RKO (cell line): Measurements from ENCODE around the gene TENM4.

Experiments used
- DNase-seq: peaks from one replicate; pipeline ENCODE4 v3.0.0-alpha.2; 2016; ENCODE audit warnings: low spot score

TENM4 gene

DNA sequence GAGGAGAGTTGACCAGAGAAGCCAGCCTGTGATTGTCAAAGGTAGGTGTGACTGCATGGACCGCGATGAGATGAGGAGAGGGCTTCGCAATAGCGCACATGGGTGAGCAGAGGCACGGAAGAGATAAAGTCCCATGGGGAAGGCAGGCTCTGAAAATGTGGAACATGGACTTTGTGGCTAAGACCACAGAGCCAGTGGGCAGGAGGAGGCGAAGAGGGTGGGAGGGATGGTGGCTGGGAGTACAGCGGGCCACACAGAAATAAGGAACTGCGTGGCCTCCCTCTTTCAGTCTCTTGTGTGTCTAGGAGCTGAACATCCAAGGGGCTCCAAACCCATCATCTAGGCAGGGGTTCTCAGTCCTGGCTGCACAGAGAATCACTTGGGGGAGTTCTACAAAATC is 98.6 kb downstream of the TENM4 start:
- DNase-seq = no peak

DNA sequence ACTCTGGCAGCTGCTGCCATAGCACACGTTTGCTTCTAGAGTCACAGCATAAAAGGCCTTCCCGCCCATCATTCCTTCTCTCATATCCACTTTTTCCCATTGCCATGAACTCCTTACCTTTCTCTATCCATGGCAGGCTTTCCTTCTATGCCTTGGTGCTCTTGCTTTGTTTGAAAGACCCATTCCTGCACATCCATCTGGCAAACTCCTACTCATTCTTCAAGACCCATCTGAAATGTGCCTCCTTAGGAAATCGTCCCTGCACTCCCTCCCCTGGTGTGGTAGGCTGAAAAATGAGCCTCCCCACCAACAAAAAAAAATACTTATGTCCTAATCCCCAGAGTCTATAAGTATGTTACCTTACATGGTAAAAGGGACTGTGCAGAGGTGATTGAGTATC is 100.3 kb downstream of the TENM4 start:
- no peak for DNase-seq

DNA sequence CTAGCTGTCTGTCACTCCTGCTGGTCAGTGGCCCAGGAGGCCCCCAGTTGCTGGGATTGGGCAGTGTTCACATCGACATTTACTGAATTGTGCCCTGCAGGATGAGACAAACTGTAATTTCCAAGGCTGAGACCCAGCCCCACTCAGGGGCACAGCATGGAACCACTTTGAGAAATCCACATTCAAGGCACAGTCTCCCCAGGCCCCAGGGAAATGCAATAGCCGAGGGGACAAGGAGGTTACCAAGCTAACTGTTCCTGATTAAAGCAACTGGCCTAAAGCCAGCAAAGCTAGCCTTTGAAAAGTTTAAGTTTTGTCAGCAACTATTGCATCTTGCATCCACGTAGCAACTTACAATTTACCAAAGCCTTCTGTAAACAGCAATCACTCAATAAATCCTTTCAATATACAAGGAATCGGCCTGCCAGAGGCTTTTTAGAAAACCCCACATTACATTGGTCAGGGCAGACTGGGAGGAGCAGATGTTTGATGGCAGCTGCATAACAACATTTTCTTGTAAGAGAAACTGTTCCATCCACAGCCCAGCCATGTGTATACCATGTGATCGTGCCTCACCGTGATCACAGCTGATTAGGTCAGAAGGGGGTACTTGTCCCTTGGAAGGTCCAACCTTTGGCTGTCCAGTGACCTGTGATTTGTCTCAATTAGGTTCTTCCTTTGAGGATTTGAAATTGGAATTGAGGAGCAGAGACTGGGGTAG is 103.9 kb downstream of the TENM4 start:
- DNase-seq = no peak

DNA sequence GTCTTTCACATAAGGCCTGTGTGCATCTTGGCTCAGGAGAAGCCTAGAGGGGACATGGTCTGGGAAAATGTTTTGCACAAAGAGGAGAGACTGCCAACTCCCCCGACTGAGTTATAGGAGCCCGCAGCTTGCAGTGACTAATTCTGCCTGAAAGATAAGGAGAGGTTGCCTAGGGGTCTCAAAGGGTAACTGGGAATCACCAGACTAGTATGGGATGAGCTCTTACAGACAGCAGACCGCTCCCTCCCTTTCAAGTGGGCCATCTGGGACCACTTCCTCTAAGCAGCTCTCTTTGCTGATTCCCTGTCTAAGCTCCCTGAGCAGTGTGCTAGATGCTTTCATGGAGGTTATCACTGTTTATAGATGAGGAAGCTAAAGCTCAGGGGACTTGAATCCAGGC is 105.1 kb downstream of the TENM4 start:
- DNase-seq = no peak

DNA sequence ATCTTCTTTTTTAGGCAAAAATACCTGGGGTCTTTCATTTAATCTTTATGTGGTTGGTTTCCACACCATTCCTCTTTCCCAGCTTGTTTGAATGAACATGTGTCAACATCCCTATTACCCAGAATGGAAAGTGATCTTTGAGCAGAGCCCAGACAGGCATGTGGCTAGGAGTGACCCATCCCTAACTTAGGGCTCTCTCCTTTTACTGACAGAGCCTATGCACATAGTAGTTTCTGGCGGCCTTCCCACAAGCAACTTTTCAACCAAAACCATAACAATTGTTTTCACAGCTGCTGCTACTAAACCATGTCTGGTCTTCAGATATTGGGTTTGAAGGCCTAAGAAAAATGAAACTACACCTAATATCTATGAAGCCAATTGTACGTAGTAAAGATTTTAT is 107.5 kb downstream of the TENM4 start:
- no peak for DNase-seq

DNA sequence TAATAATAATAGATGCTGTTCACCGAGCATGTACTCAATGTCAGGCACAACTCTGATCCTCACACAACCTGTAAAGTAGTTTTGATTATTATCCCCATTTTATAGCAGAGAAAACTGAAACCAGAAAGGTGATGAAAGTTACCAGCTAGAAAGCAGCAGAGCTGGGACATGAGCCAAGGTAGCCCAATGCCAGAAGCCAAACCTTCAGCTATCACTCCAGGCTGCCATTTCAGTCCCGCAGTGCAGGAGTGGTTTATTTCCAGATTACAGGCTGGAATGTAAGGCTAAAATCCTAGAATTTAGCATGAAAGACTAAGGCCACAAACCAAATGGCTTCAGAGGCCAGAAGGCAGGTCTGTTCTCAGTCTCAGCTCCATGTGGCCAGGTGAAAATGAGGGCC is 108.8 kb downstream of the TENM4 start:
- DNase-seq = no peak

DNA sequence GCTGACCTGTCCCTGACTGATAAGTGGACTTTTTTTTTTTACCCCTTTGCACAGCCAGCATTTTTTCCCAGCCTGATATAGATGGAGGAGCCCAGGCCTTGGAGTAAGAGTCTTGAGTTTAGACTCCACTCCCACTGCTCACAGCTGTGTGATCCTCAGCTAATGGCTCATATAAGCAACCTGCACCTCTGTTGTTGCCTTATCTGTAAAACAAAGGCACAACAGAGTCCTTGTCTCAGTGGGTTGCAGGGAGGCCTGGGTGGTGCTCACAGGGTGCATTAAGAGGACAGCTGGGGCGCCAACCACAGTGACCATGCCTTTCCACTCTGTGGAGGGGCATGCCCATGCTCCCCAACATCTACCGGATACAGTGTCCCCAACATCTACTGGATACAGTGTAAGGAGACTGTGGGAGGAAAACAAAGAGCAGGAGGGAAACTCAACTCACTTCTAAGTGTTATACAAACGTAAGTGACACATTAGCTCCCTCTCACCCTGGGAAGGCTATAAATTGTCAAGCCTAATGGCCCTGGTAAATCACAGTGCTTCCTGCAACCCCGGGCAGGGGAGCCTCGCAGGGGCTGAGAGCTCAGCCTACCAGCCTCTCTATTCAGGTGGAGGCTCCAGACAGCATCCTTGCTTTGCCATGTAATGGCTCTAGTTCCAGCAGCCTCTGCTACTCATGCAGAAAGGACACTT is 109.5 kb downstream of the TENM4 start:
- no peak for DNase-seq

DNA sequence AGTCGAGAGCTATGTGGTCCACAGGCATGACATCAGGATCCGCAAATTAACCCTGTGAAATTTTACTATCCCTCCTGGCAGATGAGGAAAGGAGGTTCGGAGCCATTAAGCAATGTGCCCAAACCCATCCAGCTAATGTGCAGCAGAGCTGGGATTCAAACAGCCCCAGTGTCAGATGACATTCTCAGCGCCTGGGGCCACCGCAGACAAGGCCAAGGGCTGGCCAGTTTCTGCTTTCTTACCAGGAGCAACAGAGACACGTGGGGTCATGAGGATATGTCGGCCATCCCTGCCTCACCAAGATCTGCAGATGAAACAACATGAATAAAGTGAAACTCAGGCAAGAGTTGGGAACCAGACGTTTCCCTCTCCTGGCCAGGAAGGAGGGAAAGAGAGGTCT is 110.2 kb downstream of the TENM4 start:
- DNase-seq = no peak

DNA sequence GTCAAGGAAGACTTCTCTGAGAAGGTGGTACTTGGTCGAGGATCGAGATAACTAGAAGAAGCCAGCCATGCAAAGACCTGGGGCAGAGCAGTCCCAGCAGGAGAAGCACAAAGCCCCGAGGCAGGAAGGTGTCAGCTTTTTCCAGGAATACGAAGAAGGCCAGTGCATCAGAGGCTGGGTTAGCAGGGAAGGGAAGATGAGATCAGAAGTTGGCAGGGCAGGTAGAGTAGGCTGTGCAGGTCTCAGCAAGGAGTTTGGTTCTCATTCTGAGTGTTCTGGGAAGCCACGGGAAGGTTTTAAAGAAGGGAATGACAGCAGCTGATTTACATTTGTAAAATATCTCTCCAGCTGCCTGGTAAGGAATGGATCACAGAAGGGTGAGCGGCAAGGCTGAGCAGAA is 111.3 kb downstream of the TENM4 start:
- no peak for DNase-seq

DNA sequence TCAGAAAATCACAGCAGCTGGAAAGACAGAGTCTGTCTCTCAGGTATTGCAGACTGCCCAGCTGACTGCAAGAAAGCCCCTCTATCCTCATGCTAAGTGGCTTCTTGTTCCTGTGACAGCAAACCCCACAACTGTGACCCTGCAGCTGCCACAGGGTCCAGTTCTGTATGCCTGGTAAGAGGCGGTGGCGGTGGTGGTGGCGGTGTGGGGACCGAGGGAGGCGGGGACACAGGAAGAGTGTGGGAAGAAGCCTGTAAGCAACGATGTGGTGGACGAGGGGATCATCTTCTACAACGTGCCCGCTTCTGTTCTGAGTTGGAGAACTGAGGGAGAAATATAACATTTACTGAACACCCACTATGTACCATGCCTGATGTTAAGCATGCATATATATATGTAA is 112.4 kb downstream of the TENM4 start:
- DNase-seq = no peak

DNA sequence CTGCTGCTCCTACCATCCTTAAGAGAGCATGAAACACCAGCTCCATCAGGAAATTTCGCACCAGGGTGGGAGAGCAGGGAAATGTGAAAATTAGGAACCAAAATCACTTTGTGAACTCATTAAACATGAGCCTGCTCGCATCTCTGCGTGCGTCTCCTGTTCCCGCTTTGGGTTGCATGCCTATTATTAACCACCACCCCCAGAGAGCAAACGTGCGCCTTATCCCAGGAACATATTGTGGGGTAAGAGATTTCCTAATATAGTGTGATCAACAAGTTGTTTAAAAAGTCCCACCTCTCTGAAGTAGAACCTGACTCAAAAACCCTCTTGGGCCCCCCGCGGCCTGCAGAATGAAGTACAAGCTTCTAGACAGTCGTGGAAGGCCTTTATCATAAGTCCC is 115.0 kb downstream of the TENM4 start:
- no peak for DNase-seq

DNA sequence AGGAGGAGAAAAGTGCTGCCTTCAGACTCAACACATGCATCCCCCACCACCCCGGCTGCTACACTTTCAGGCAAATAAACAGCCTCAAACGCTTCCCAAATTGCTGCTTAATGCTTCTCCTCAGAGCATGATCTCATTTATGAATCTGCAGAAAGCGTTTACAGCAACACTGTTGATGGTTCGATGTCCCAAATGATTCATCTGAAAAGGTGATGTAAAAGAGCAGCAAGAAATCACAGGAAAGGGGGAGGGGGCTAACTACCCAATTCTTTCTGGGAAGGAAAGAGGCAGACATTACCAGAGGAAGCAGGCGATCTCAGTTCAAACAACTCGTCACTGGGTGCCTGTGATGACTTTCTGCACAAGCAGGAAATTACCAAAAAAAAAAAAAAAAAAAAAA is 119.6 kb downstream of the TENM4 start:
- no peak for DNase-seq

DNA sequence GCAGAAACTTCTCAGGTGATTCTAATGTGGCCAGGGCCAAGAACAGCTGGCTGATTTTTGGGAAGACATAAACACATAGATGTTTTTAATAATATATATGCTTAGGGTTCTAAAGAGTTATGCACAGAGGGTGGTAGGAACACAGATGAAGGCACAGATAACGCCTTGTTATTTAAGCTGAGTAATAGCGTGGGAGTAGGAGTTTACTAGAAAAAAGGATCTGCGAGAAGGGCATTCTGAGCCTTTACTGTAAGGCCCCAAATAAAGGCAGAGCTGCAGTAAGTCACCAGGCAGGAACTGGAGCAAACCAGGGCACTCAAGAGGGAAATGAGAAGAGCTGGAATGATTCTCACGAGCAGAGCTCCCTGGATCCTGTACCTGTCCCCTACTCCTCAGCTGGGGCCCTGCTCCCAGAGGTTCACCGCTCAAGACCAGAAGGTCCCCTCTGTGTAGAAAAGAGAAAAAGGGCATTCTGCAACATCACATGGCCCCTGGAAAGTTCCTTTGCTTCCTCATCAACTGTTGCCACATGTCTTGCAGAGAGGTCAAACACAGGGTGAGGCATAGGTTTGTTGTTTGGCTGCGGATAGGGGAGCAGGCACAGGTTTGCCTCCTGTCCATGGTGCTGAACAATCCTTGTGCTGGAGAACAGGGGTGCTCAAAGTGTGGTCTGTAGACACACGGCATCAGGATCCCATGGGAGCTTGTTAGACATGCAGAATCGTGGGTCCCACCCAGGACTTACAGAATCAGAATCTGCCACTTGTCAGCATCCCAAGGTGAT is 125.7 kb downstream of the TENM4 start:
- DNase-seq = peak; percentile 20

DNA sequence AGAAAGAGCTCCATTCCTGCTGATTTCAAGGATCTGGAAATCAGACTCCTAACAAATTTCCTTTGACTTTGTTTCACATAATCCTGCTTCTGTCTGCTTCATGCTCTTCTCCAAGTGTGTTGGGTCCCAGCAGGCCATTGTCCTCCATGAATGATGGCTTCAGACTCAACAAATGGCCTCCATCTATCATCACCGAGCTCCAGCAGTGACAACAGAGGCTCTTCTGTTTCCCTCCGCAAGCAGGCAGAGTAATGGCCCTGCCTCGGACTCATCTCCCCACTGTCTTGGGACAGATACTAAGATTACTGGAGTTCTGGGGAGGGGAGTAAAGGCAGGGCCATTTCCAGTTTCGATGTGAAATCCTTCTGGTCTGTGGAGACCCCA is 127.3 kb downstream of the TENM4 start:
- DNase-seq = no peak

DNA sequence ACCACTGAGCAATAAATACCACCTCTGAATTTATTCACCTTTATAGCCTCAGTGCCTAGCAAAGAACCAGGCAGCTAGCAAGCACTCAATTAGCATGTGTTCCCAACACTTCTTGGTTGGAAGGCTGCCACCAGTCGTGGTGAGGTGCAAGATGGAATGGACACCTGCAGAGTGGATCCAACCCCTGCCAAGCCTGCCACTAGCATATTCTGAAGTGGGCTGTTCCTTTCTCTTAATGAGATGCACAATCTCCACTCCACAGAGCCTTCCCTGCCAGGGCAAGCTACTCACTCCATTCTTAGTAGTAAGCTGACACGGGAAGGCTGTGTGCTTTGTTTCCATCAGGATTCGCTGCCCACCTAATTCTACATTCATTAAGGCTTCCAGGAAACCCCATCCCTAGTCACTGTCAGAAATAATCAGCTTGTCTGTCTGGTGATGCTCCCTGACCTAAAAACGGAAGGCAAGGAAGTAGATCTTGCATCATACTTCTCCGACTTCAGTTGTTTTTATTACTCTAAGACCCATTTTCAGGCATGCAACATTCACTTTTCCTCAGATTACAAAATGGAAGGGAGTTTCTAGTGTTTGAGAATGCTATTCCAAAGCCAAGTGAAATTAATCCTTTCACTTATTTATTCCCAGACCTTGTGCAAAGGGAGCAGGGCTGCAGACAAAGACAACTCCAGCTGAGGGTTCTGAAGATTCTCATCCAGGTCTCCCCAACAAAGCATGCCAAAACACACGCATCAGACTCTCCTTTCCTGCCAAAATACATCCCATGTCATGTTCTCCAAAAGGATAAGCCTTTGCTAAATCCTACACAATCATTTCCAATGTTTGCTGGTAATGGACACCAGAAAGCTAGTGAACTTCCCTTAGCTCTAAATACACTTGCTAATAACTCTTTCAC is 128.0 kb downstream of the TENM4 start:
- DNase-seq = no peak

DNA sequence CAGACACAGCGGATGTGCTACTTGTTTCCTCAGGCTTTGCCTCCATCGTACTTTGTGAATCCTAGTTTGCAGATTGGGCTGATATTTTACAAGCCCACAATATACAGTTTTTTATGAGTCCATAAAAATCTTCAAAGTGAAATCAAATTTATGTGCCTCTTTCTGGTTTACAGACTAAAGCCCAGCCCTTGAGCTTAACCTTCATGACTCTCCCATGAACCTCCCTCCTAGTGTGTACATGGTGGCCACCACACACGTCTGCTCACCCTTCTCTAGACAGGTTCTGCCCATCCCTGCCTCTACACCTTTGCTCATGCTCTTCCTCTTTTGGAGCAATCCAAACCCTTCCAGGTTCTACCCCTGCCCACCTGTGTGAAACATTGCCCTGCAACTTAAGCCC is 129.4 kb downstream of the TENM4 start:
- no peak for DNase-seq

DNA sequence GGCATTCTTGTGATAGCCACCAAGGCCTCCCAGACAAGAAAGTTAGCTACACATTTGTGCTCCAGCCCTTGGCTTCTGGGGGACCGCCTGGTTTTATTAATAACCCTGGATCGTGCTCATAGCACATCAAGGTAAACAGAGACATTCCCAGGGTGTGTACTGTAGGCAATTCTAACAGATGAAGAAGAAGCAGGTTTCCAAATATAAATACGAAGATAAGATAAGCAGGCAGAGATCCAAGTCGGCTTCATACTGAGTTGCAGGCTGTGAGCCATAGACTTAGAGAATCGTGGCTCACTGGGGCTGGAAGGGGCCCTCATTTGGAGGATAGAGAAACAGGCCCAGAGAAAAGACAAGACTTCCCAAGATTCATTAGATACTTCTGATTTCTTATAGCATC is 131.4 kb downstream of the TENM4 start:
- DNase-seq = no peak

DNA sequence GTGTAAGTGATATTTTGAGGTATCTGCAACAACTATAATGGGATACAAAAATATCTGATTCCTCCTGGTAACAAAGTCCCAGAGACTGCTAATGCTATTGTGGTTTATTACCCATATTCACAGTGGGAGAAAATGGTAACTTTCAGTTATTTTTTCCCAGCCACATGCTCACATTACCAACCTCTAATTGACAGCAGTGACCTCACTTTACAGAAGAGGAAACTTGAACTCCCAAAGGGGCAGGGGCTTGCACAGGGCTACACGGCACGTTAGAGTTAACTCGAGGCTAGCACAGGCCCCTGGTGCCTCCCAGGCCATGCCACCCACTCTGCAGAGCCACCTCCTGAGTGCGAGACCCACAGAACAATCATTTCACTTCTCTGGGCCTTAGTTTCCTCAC is 132.4 kb downstream of the TENM4 start:
- DNase-seq = no peak

DNA sequence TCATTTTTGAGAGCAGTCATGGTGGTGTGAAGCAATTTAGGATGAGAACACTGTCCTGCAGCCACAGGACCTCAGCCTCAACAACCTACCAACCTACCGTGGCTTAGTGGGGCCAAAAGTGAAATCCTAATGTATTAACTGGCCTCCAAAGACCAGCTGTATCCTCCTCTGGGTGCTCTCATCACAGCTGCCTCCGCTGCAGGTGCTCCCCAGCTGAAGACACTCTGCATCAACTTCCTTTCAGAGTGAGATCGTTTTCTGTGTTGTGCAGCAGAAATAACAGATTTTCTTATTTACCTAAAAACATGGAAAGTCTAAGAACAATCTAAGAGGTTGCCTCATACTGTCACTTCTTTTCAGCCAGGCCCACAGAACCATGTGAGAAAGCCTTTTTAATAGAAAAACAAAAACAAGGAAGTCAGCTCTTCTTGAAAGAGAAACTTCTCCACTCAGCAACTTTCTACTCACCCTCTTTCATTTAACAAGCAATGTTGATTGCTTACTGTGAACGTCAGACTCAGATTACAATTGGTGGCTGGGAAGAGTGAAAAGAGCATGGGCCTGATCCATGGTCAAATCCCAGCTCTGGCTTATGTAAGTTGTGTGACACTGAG is 136.1 kb downstream of the TENM4 start:
- DNase-seq = no peak

DNA sequence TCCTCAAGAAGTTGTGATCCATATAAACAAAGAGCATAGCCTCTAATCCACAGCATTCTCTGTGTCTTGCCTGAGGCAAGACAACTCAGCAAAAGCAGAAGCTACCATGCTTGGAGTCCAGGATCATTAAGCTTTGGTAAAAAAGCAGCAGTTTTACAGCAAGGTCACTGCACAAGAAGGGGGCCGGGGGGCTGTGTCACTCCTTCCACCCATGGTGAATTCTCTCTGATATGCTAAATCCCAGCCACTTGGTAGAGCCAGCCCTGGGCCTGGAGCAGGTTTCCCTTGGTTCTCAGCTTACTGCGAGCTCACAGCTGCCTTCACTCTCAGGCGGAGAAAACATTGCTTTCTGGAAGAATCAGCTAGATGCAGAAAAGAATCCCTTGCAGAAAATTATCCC is 144.7 kb downstream of the TENM4 start:
- DNase-seq = no peak

DNA sequence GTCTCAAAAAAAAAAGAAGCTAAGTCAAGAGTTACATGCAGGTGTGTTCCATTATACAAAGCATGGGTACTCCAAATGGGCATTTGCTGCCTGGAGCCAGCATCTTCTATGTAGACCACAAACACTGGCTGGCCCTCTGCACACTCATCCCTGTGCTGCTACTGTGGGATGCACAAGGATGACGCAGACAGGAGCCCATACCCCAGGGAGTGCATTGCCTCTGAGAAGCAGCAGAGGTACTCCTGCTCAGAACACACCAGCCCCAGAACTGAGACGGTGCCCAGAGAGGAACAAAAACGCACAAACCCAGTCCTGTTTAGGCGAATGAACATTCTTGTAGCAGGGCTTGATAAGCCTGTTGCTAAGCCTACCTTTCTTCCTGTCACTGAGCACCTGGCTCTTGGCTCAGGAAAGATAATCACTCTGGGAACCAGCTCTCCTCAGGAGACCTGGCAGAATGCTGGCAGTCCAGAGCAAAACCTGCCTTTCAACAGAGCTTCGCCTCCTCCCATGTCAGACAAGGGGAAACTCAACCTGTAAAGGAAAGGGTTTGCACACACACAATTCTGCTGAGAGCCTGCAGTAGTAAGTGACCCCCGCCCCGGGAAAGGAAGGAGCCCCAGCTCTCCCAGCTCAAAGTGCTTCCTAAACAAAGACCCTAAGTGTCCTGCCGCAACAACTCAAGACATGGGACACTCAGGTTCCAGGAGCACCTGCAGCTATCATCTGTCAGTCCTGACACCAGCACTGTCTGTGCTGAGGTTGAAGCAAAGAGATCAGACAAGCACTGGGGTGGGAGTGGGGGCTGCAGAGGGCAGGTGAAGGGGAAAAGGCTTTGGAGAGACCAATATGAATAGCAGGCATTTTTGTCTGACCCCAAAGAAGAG is 145.7 kb downstream of the TENM4 start:
- DNase-seq = no peak
